ENCODE data around the gene BORA. TPM values are rescaled to one million over a fixed set of nuclear protein-coding genes. Genes with fewer than 3 reads are reported as not detected.
"Not testable (repeated sequence)": the region's sequence is repeated elsewhere in the genome, so short reads cannot be mapped to it uniquely, and the experiment has no call there.

Gene BORA
- total RNA-seq, 1 experiment from 2014 or later, result 6.4 TPM

GRCh38 chr13:72782717-72783116 is 55.0 kb downstream of the BORA start:
- Mint-ChIP-seq H3K27ac (ENCODE audit: unreplicated experiment) (peak overlapping the region; percentile 56), H3K27me3 (ENCODE audit: unreplicated experiment) (no peaks in the 10 kb centered on the region), H3K36me3 (ENCODE audit: insufficient read depth, unreplicated experiment) (peaks cover 33% of the 10 kb centered on the region), H3K9me3 (ENCODE audit: low read depth, unreplicated experiment) (no peaks in the 10 kb centered on the region), H3K4me1 (ENCODE audit: low read depth, unreplicated experiment) (no peaks in the 10 kb centered on the region), H3K4me3 (ENCODE audit: low read depth, unreplicated experiment) (peak overlapping the region; percentile 81)
- no peak for DNase-seq
- CTCF ChIA-PET, result no interaction called here
- no peak for TF ChIP-seq CTCF (IDR thresholded peaks at IDR 0.05; ENCODE audit: unreplicated experiment)
- intact Hi-C loops (cut with micrococcal nuclease; ENCODE audit: unreplicated experiment), result no loop called here
- no TSS peak for BruUV-seq (replicated peaks)

GRCh38 chr13:72784679-72785078 is 57.0 kb downstream of the BORA start:
- H3K9me3 Mint-ChIP-seq (ENCODE audit: low read depth, unreplicated experiment); H3K27ac Mint-ChIP-seq (ENCODE audit: unreplicated experiment); DNase-seq; BruUV-seq (replicated peaks); H3K4me3 Mint-ChIP-seq (ENCODE audit: low read depth, unreplicated experiment); H3K27me3 Mint-ChIP-seq (ENCODE audit: unreplicated experiment); H3K4me1 Mint-ChIP-seq (ENCODE audit: low read depth, unreplicated experiment); intact Hi-C loops (cut with micrococcal nuclease; ENCODE audit: unreplicated experiment): not testable (repeated sequence)
- peaks cover 29% of the 10 kb centered on the region for H3K36me3 Mint-ChIP-seq (ENCODE audit: insufficient read depth, unreplicated experiment)
- CTCF ChIA-PET, result interaction anchor here (0.7 kb wide), 1 partner anchor 415 kb away, joined by 3 read pairs; no protein-coding TSS in a partner anchor

- DNase-seq, result no peak
- CTCF ChIA-PET, result no interaction called here
- Mint-ChIP-seq H3K9me3 (ENCODE audit: low read depth, unreplicated experiment) (peaks cover under 1% of the 10 kb centered on the region), H3K4me1 (ENCODE audit: low read depth, unreplicated experiment) (peaks cover 8% of the 10 kb centered on the region), H3K4me3 (ENCODE audit: low read depth, unreplicated experiment) (no peak overlapping the region), H3K36me3 (ENCODE audit: insufficient read depth, unreplicated experiment) (peaks cover 5% of the 10 kb centered on the region), H3K27ac (ENCODE audit: unreplicated experiment) (no peak overlapping the region), H3K27me3 (ENCODE audit: unreplicated experiment) (no peaks in the 10 kb centered on the region)
- no TSS peak for BruUV-seq (replicated peaks)
- intact Hi-C loops (cut with micrococcal nuclease; ENCODE audit: unreplicated experiment), result no loop called here
- no peak for TF ChIP-seq CTCF (IDR thresholded peaks at IDR 0.05; ENCODE audit: unreplicated experiment)
These were observed 61.1 kb downstream of the BORA start for GRCh38 chr13:72788831-72789230.

GRCh38 chr13:72792640-72793039 is 64.9 kb downstream of the BORA start:
- intact Hi-C loops (cut with micrococcal nuclease; ENCODE audit: unreplicated experiment), result no loop called here
- peaks cover 8% of the 10 kb centered on the region for H3K4me1 Mint-ChIP-seq (ENCODE audit: low read depth, unreplicated experiment)
- CTCF ChIA-PET, result no interaction called here

More at GRCh38 chr13:72792640-72793039, 64.9 kb downstream of the BORA start:
- DNase-seq, result no peak
- Mint-ChIP-seq H3K27ac (ENCODE audit: unreplicated experiment) (no peak overlapping the region), H3K4me3 (ENCODE audit: low read depth, unreplicated experiment) (no peak overlapping the region), H3K36me3 (ENCODE audit: insufficient read depth, unreplicated experiment) (peaks cover 6% of the 10 kb centered on the region), H3K9me3 (ENCODE audit: low read depth, unreplicated experiment) (peaks cover 3% of the 10 kb centered on the region), H3K27me3 (ENCODE audit: unreplicated experiment) (no peaks in the 10 kb centered on the region)
- BruUV-seq (replicated peaks), result no TSS peak
- no peak for TF ChIP-seq CTCF (IDR thresholded peaks at IDR 0.05; ENCODE audit: unreplicated experiment)
